Measurements from ENCODE around the gene ARGLU1.
A peak's percentile ranks its signal among the peaks of the same experiment; 100 is the strongest.

ARGLU1 gene

DNA sequence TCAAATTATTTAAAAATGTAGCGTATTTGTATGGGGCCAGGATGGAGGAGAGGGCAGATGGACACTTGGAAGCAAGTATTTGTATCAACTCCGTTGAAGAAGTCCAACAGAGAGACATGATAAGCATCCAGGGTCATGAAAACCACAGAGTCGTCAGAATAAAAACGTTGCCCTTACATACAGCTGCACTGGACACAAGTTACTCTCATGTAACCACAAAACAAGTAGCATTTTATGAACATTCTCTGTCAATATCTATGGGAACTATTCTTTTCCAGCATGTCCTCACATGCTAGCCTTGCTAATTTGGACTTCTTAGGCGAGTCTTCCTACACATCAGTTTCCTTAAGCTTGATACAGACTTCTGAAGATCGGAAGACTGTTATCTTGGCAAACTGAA is 67.5 kb downstream of the ARGLU1 start:
- Histone ChIP-seq H3K18ac (ENCODE audit: low read length) (no peak overlapping the region), H4K91ac (ENCODE audit: low read depth, low read length) (no peak overlapping the region), H3K23ac (ENCODE audit: low read length) (no peak overlapping the region), H3K4me2 (ENCODE audit: low read length) (no peak overlapping the region), H3K9me3 (ENCODE audit: insufficient read depth, low read depth, low read length) (no peaks in the 10 kb centered on the region), H2AK5ac (ENCODE audit: low read length) (no peak overlapping the region), H3K4me3 (ENCODE audit: low read depth, low read length) (no peak overlapping the region), H3K79me1 (ENCODE audit: low read length) (peaks cover 2% of the 10 kb centered on the region), H2AFZ (ENCODE audit: insufficient read depth, low read length, poor library complexity) (no peak overlapping the region), H3K9ac (ENCODE audit: low read length) (no peak overlapping the region), H3K27me3 (ENCODE audit: insufficient read depth, low read length) (no peaks in the 10 kb centered on the region), H3K4me1 (ENCODE audit: control insufficient read depth in 1 of 2, insufficient read depth in 2 of 2, low read length in 2 of 2) (peaks cover 0 to 9% of the 10 kb centered on the region in 2 experiments), H3K36me3 (ENCODE audit: control insufficient read depth in 1 of 2, insufficient read depth in 2 of 2, low read length in 2 of 2) (peaks cover 4 to 21% of the 10 kb centered on the region in 2 experiments), H2BK120ac (ENCODE audit: insufficient read depth, low read length, poor library complexity) (no peak overlapping the region), H2BK12ac (ENCODE audit: low read length) (no peak overlapping the region), H3K4ac (ENCODE audit: low read depth, low read length) (no peak overlapping the region), H3K14ac (ENCODE audit: low read length) (no peak overlapping the region), H3K27ac (ENCODE audit: low read depth, low read length) (no peak overlapping the region), H4K8ac (ENCODE audit: low read depth, low read length) (no peak overlapping the region), H4K12ac (ENCODE audit: low read depth, low read length) (no peak overlapping the region), H2BK5ac (ENCODE audit: low read depth, low read length, poor library complexity) (no peak overlapping the region), H3K79me2 (ENCODE audit: control insufficient read depth, insufficient read depth, low read length, poor library complexity) (peaks cover 3% of the 10 kb centered on the region)
- no CpG with 5 or more reads among the region's 6 CpGs for WGBS (ENCODE audit: extremely low coverage, insufficient coverage, insufficient read length)
- no peak for DNase-seq

DNA sequence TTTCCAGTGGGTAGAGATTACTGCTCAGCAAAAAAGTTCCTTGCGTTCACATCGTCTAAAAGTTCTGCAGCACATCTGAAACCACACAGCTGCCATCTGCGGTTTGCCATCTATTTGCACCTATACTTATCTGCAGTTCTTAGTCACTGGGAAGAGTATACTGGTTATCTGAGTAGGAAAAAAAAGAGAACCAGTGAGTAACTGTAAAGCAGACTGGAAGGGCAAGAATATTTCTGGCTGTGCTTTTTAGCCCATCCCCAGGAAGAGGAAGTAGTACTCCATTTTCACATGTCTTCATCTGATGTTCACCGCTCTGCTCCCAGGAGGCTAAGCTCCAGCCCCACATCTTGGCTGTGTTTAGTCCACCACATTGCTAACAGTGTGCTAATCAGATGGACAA is 68.0 kb downstream of the ARGLU1 start:
- H2AK5ac ChIP-seq (ENCODE audit: low read length), result no peak overlapping the region
- peaks cover 1% of the 10 kb centered on the region for H3K79me2 ChIP-seq (ENCODE audit: control insufficient read depth, insufficient read depth, low read length, poor library complexity)
- no peak overlapping the region for H3K9ac ChIP-seq (ENCODE audit: low read length)
- peak overlapping the region; percentile 78 for H3K23ac ChIP-seq (ENCODE audit: low read length)
- no peaks in the 10 kb centered on the region for H3K9me3 ChIP-seq (ENCODE audit: insufficient read depth, low read depth, low read length)
- H4K12ac ChIP-seq (ENCODE audit: low read depth, low read length), result no peak overlapping the region
- H2AFZ ChIP-seq (ENCODE audit: insufficient read depth, low read length, poor library complexity), result no peak overlapping the region
- H2BK120ac ChIP-seq (ENCODE audit: insufficient read depth, low read length, poor library complexity), result no peak overlapping the region
- no peak overlapping the region for H3K14ac ChIP-seq (ENCODE audit: low read length)
- H4K8ac ChIP-seq (ENCODE audit: low read depth, low read length), result no peak overlapping the region
- H3K4me2 ChIP-seq (ENCODE audit: low read length), result peak overlapping the region; percentile 30
- H3K4ac ChIP-seq (ENCODE audit: low read depth, low read length), result peak overlapping the region; percentile 4
- no peak for DNase-seq
- no peak overlapping the region for H3K18ac ChIP-seq (ENCODE audit: low read length)
- no peak overlapping the region for H4K91ac ChIP-seq (ENCODE audit: low read depth, low read length)
- H3K79me1 ChIP-seq (ENCODE audit: low read length), result peaks cover 2% of the 10 kb centered on the region
- H3K27me3 ChIP-seq (ENCODE audit: insufficient read depth, low read length), result no peaks in the 10 kb centered on the region
- no peak overlapping the region for H2BK12ac ChIP-seq (ENCODE audit: low read length)
- no peak overlapping the region for H3K4me3 ChIP-seq (ENCODE audit: low read depth, low read length)
- H3K36me3 ChIP-seq (ENCODE audit: control insufficient read depth in 1 of 2, insufficient read depth in 2 of 2, low read length in 2 of 2), result peaks cover 4 to 21% of the 10 kb centered on the region in 2 experiments
- no peak overlapping the region for H3K27ac ChIP-seq (ENCODE audit: low read depth, low read length)
- peaks cover 0 to 9% of the 10 kb centered on the region in 2 experiments for H3K4me1 ChIP-seq (ENCODE audit: control insufficient read depth in 1 of 2, insufficient read depth in 2 of 2, low read length in 2 of 2)
- WGBS (ENCODE audit: extremely low coverage, insufficient coverage, insufficient read length), result no CpG with 5 or more reads among the region's 4 CpGs
- H2BK5ac ChIP-seq (ENCODE audit: low read depth, low read length, poor library complexity), result no peak overlapping the region

DNA sequence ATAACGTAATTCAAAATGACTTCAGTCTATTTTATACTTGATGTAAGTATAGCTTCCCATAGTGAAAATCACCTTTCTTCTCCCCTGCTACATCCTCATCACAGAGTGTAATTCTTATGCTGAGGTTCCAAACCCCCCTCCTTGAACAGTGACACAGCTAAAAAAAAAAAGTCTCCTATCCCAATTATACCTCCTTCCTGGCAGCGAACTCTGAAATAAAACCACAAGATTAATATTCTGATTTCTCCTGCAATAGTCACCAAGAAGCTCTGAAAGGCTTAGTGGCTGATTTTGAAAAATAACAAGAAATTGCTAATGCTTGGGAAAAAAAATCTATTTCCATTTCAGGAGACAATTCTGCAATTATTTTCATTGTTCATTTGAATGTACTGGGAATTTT is 68.8 kb downstream of the ARGLU1 start:
- no peak overlapping the region for H3K4ac ChIP-seq (ENCODE audit: low read depth, low read length)
- no peak overlapping the region for H4K12ac ChIP-seq (ENCODE audit: low read depth, low read length)
- no peak overlapping the region for H4K8ac ChIP-seq (ENCODE audit: low read depth, low read length)
- H3K79me2 ChIP-seq (ENCODE audit: control insufficient read depth, insufficient read depth, low read length, poor library complexity), result peaks cover 1% of the 10 kb centered on the region
- H3K18ac ChIP-seq (ENCODE audit: low read length), result no peak overlapping the region
- H3K4me2 ChIP-seq (ENCODE audit: low read length), result no peak overlapping the region
- no peak overlapping the region for H3K9ac ChIP-seq (ENCODE audit: low read length)
- peaks cover 0 to 9% of the 10 kb centered on the region in 2 experiments for H3K4me1 ChIP-seq (ENCODE audit: control insufficient read depth in 1 of 2, insufficient read depth in 2 of 2, low read length in 2 of 2)
- H3K27me3 ChIP-seq (ENCODE audit: insufficient read depth, low read length), result no peaks in the 10 kb centered on the region
- H3K36me3 ChIP-seq (ENCODE audit: control insufficient read depth in 1 of 2, insufficient read depth in 2 of 2, low read length in 2 of 2), result peaks cover 4 to 19% of the 10 kb centered on the region in 2 experiments
- H2AK5ac ChIP-seq (ENCODE audit: low read length), result no peak overlapping the region
- H3K9me3 ChIP-seq (ENCODE audit: insufficient read depth, low read depth, low read length), result no peaks in the 10 kb centered on the region
- no peak overlapping the region for H3K14ac ChIP-seq (ENCODE audit: low read length)
- no peak for DNase-seq
- no peak overlapping the region for H4K91ac ChIP-seq (ENCODE audit: low read depth, low read length)
- peaks cover 2% of the 10 kb centered on the region for H3K79me1 ChIP-seq (ENCODE audit: low read length)
- no peak overlapping the region for H2AFZ ChIP-seq (ENCODE audit: insufficient read depth, low read length, poor library complexity)
- H2BK5ac ChIP-seq (ENCODE audit: low read depth, low read length, poor library complexity), result no peak overlapping the region
- H3K27ac ChIP-seq (ENCODE audit: low read depth, low read length), result no peak overlapping the region
- H3K4me3 ChIP-seq (ENCODE audit: low read depth, low read length), result no peak overlapping the region
- no peak overlapping the region for H2BK12ac ChIP-seq (ENCODE audit: low read length)
- no CpG with 5 or more reads among the region's 2 CpGs for WGBS (ENCODE audit: extremely low coverage, insufficient coverage, insufficient read length)
- no peak overlapping the region for H3K23ac ChIP-seq (ENCODE audit: low read length)
- no peak overlapping the region for H2BK120ac ChIP-seq (ENCODE audit: insufficient read depth, low read length, poor library complexity)

DNA sequence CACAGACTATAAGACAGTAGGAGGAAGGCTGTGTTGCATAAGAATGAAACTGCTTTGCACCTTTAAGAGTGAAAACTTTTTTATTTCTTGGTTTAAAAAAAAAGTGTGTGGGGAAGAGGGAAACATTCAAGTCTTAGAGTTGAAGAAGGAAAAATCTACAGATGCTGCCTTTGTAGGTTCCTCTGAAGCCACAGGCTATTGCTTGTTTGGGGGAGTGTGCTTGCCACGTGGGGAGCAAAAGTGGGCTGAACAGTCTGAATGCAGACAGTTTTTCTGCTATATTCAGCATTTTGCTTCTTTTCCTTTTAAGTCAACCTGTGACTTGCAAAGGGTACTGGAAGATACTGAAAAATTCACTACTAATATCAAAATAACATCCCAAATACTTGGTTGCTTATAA is 69.4 kb downstream of the ARGLU1 start:
- H4K91ac ChIP-seq (ENCODE audit: low read depth, low read length), result no peak overlapping the region
- DNase-seq, result no peak
- WGBS (ENCODE audit: extremely low coverage, insufficient coverage, insufficient read length), result no CpG with 5 or more reads among the region's 1 CpG

More for the DNA sequence above, 69.4 kb downstream of the ARGLU1 start:
- H2AK5ac ChIP-seq (ENCODE audit: low read length), result no peak overlapping the region
- no peak overlapping the region for H3K27ac ChIP-seq (ENCODE audit: low read depth, low read length)
- H3K79me1 ChIP-seq (ENCODE audit: low read length), result peaks cover 2% of the 10 kb centered on the region
- H3K9me3 ChIP-seq (ENCODE audit: insufficient read depth, low read depth, low read length), result no peaks in the 10 kb centered on the region
- H2BK5ac ChIP-seq (ENCODE audit: low read depth, low read length, poor library complexity), result no peak overlapping the region
- no peaks in the 10 kb centered on the region for H3K27me3 ChIP-seq (ENCODE audit: insufficient read depth, low read length)
- peaks cover 7 to 20% of the 10 kb centered on the region in 2 experiments for H3K36me3 ChIP-seq (ENCODE audit: control insufficient read depth in 1 of 2, insufficient read depth in 2 of 2, low read length in 2 of 2)
- H3K23ac ChIP-seq (ENCODE audit: low read length), result no peak overlapping the region
- no peak overlapping the region for H3K9ac ChIP-seq (ENCODE audit: low read length)
- H3K4me1 ChIP-seq (ENCODE audit: control insufficient read depth in 1 of 2, insufficient read depth in 2 of 2, low read length in 2 of 2), result peaks cover 0 to 9% of the 10 kb centered on the region in 2 experiments
- no peak overlapping the region for H3K18ac ChIP-seq (ENCODE audit: low read length)
- H2AFZ ChIP-seq (ENCODE audit: insufficient read depth, low read length, poor library complexity), result no peak overlapping the region
- no peak overlapping the region for H3K4ac ChIP-seq (ENCODE audit: low read depth, low read length)
- no peak overlapping the region for H3K14ac ChIP-seq (ENCODE audit: low read length)
- no peak overlapping the region for H3K4me3 ChIP-seq (ENCODE audit: low read depth, low read length)
- H4K8ac ChIP-seq (ENCODE audit: low read depth, low read length), result no peak overlapping the region
- no peak overlapping the region for H2BK12ac ChIP-seq (ENCODE audit: low read length)
- H3K4me2 ChIP-seq (ENCODE audit: low read length), result no peak overlapping the region
- H3K79me2 ChIP-seq (ENCODE audit: control insufficient read depth, insufficient read depth, low read length, poor library complexity), result peaks cover 1% of the 10 kb centered on the region
- H4K12ac ChIP-seq (ENCODE audit: low read depth, low read length), result no peak overlapping the region
- no peak overlapping the region for H2BK120ac ChIP-seq (ENCODE audit: insufficient read depth, low read length, poor library complexity)

Measured in trophoblast cell (in vitro differentiated cells and primary cell).